Keratinocyte (primary cell): Measurements from ENCODE around the gene OLIG1. TPM values are rescaled to one million over a fixed set of nuclear protein-coding genes. Genes with fewer than 3 reads are reported as not detected.
A peak's percentile ranks its signal among the peaks of the same experiment; 100 is the strongest.

Experiments used
- DNase-seq: peaks from one replicate; pipeline ENCODE4 v3.0.0-alpha.2; 2011; ENCODE audit warnings: low read depth, missing footprints, low spot score
- FAIRE-seq: peaks from 2 replicates; lab custom pipeline; 2011; peaks lifted over from hg19 to GRCh38; lab: Jason Lieb, UNC
- H2AFZ ChIP-seq: 2 replicates; pipeline ENCODE4 v1.6.0; 2012; ENCODE audit warnings: low read length, control low read depth, inconsistent platforms; ENCODE audit not compliant: control insufficient read depth
- H3K27ac ChIP-seq: 2 replicates; pipeline ENCODE4 v1.5.1; 2011; ENCODE audit warnings: low read length; ENCODE audit not compliant: control insufficient read depth, insufficient read depth
- H3K27me3 ChIP-seq: 3 replicates; pipeline ENCODE4 v1.6.0; 2011; ENCODE audit warnings: low read length; ENCODE audit not compliant: control insufficient read depth, insufficient read depth; ENCODE audit errors: extremely low read depth
- H3K36me3 ChIP-seq, 2 experiments: 2 replicates in 1 of 2; 3 replicates in 1 of 2; pipeline ENCODE4 v1.5.1; 2011; ENCODE audit warnings: low read length in 2 of 2, mild to moderate bottlenecking in 1 of 2; ENCODE audit not compliant: control insufficient read depth in 2 of 2, insufficient read depth in 2 of 2; ENCODE audit errors: extremely low read depth in 1 of 2
- H3K4me1 ChIP-seq: 3 replicates; pipeline ENCODE4 v1.5.1; 2011; ENCODE audit warnings: low read length; ENCODE audit not compliant: control insufficient read depth, insufficient read depth; ENCODE audit errors: extremely low read depth
- H3K4me2 ChIP-seq: 3 replicates; pipeline ENCODE4 v1.6.0; 2011; ENCODE audit warnings: low read depth, low read length; ENCODE audit not compliant: control insufficient read depth, insufficient read depth; ENCODE audit errors: extremely low read depth
- H3K4me3 ChIP-seq, 3 experiments: fragments of 200-600 bp in 1 of 3; sonication (generic) in 1 of 3; 2 replicates in 2 of 3; 3 replicates in 1 of 3; pipeline ENCODE4 v1.5.1; 2011 to 2016; ENCODE audit warnings: low read length in 3 of 3, mild to moderate bottlenecking in 3 of 3, control low read depth in 2 of 3, inconsistent platforms in 1 of 3, low read depth in 1 of 3, mixed read lengths in 1 of 3, mixed run types in 1 of 3, moderate library complexity in 1 of 3; ENCODE audit not compliant: control insufficient read depth in 2 of 3, insufficient read depth in 2 of 3; ENCODE audit errors: extremely low read depth in 1 of 3
- H3K79me2 ChIP-seq: 2 replicates; pipeline ENCODE4 v1.6.0; 2012; ENCODE audit warnings: low read length; ENCODE audit not compliant: control insufficient read depth, insufficient read depth
- H3K9ac ChIP-seq: 3 replicates; pipeline ENCODE4 v1.6.0; 2011; ENCODE audit warnings: low read length; ENCODE audit not compliant: control insufficient read depth, insufficient read depth; ENCODE audit errors: extremely low read depth
- H3K9me1 ChIP-seq: 3 replicates; pipeline ENCODE4 v1.6.0; 2011; ENCODE audit warnings: low read length; ENCODE audit not compliant: control insufficient read depth, insufficient read depth; ENCODE audit errors: extremely low read depth
- H3K9me3 ChIP-seq: 2 replicates; pipeline ENCODE4 v1.5.1; 2012; ENCODE audit warnings: low read depth, low read length; ENCODE audit not compliant: control insufficient read depth
- H4K20me1 ChIP-seq: 3 replicates; pipeline ENCODE4 v1.6.0; 2011; ENCODE audit warnings: low read length; ENCODE audit not compliant: control insufficient read depth, insufficient read depth; ENCODE audit errors: extremely low read depth
- EZH2 ChIP-seq: IDR thresholded peaks from one replicate; pipeline ENCODE4 v1.6.1; 2012; ENCODE audit warnings: inconsistent platforms, mild to moderate bottlenecking, low read length, moderate library complexity
- dilution Hi-C: fragments of 300-500 bp; cut with MboI; formaldehyde crosslinking; loops from one replicate; pipeline ENCODE4 v1.7.0; 2020; ENCODE audit warnings: low sequenced_read_pairs; ENCODE audit not compliant: extremely low pct_ligation_motif_present
- polyA plus RNA-seq, 5 experiments: library from polyadenylated mRNA; depleted of rRNA in 3 of 5; stranded (reverse) in 3 of 5; stranded (forward) in 1 of 5; unstranded in 1 of 5; fragments of >200 nt; gene quantifications; 1 replicate in 1 of 5; 2 replicates in 3 of 5; 3 replicates in 1 of 5; pipeline versions ENCODE4 v1.2.1 to v1.2.3, GENCODE V29; 2011 to 2012; ENCODE audit warnings: missing spikeins in 2 of 5, low read depth in 1 of 5, low replicate concordance in 1 of 5
- TF ChIP-seq, protein P1 (sequence below), 3 experiments: IDR thresholded peaks in 1 of 3; conservative IDR thresholded peaks in 1 of 3; optimal IDR thresholded peaks in 1 of 3; 2 replicates in 2 of 3; 3 replicates in 1 of 3; pipeline versions ENCODE3 to v1.5.1; 2011; ENCODE audit warnings: low read length in 3 of 3, mild to moderate bottlenecking in 3 of 3, moderate library complexity in 2 of 3, control low read depth in 1 of 3, inconsistent platforms in 1 of 3; ENCODE audit not compliant: insufficient read depth in 2 of 3; ENCODE audit errors: extremely low read depth in 1 of 3

The OLIG1 gene
- polyA plus RNA-seq, 1 donor (not counting 4 experiments of a cell fraction or from before 2014, with no cell fraction given): not detected

- Histone ChIP-seq H3K9me3 (no peaks in the 10 kb centered on the region), H3K4me2 (no peak overlapping the region), H3K36me3 (no peaks in the 10 kb centered on the region), H3K9me1 (no peaks in the 10 kb centered on the region), H3K4me3 (no peak overlapping the region), H2AFZ (no peak overlapping the region), H3K27ac (no peak overlapping the region), H3K4me1 (no peaks in the 10 kb centered on the region), H3K79me2 (no peaks in the 10 kb centered on the region), H4K20me1 (no peaks in the 10 kb centered on the region), H3K27me3 (peaks cover 52% of the 10 kb centered on the region), H3K9ac (no peak overlapping the region)
- no peak for TF ChIP-seq EZH2
- TF ChIP-seq, protein P1, sequence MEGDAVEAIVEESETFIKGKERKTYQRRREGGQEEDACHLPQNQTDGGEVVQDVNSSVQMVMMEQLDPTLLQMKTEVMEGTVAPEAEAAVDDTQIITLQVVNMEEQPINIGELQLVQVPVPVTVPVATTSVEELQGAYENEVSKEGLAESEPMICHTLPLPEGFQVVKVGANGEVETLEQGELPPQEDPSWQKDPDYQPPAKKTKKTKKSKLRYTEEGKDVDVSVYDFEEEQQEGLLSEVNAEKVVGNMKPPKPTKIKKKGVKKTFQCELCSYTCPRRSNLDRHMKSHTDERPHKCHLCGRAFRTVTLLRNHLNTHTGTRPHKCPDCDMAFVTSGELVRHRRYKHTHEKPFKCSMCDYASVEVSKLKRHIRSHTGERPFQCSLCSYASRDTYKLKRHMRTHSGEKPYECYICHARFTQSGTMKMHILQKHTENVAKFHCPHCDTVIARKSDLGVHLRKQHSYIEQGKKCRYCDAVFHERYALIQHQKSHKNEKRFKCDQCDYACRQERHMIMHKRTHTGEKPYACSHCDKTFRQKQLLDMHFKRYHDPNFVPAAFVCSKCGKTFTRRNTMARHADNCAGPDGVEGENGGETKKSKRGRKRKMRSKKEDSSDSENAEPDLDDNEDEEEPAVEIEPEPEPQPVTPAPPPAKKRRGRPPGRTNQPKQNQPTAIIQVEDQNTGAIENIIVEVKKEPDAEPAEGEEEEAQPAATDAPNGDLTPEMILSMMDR (optimal IDR thresholded peaks at IDR 0.05 in 1 of 3, IDR thresholded peaks at IDR 0.05 in 1 of 3, conservative IDR thresholded peaks at IDR 0.05 in 1 of 3; ENCODE audit: extremely low read depth in 1 of 3, insufficient read depth in 2 of 3, low read length in 3 of 3): no peak
- dilution Hi-C loops: no loop called here
- DNase-seq (no peak), FAIRE-seq (no peak)
Observed at GRCh38 chr21:33110340-33110715, 40.4 kb downstream of the OLIG1 start.

- no peaks in the 10 kb centered on the region for H3K9me1 ChIP-seq
- H3K27me3 ChIP-seq: peaks cover 56% of the 10 kb centered on the region
- H3K79me2 ChIP-seq: no peaks in the 10 kb centered on the region
- dilution Hi-C loops: no loop called here
- H4K20me1 ChIP-seq: no peaks in the 10 kb centered on the region
- no peak overlapping the region for H3K27ac ChIP-seq
- no peak overlapping the region for H3K4me2 ChIP-seq
- FAIRE-seq: no peak
- H3K9ac ChIP-seq: no peak overlapping the region
- no peaks in the 10 kb centered on the region for H3K9me3 ChIP-seq
- H3K36me3 ChIP-seq: no peaks in the 10 kb centered on the region
- DNase-seq: no peak
- TF ChIP-seq, protein P1 (optimal IDR thresholded peaks at IDR 0.05 in 1 of 3, IDR thresholded peaks at IDR 0.05 in 1 of 3, conservative IDR thresholded peaks at IDR 0.05 in 1 of 3; ENCODE audit: extremely low read depth in 1 of 3, insufficient read depth in 2 of 3, low read length in 3 of 3): no peak
- TF ChIP-seq EZH2: peak; percentile 9
- no peaks in the 10 kb centered on the region for H3K4me1 ChIP-seq
- no peak overlapping the region for H2AFZ ChIP-seq
- no peak overlapping the region for H3K4me3 ChIP-seq
Observed at GRCh38 chr21:33111577-33111976, 41.6 kb downstream of the OLIG1 start.
